Heart right ventricle (tissue), 16 donors: Measurements from ENCODE around the gene PDZD4. TPM values are rescaled to one million over a fixed set of nuclear protein-coding genes. Genes with fewer than 3 reads are reported as not detected.

Experiments used
- ATAC-seq, 8 donors: fragments of 200-7000 bp; cut with Tn5 transposase; one replicate each; pipeline ENCODE4 v1.9.1; 2020; ENCODE audit warnings: mild to moderate bottlenecking in 8 of 8, moderate library complexity in 8 of 8, moderate number of reproducible peaks in 1 of 8
- DNase-seq, 2 donors: peaks; one replicate each; pipeline ENCODE4 v3.0.0-alpha.2; 2020
- H3K27ac ChIP-seq, 10 donors: fragments of 200-600 bp; sonication (generic) in 2 of 10; one replicate each; pipeline versions ENCODE4 v1.5.0 to v1.8.0; 2020 to 2022; ENCODE audit warnings: mild to moderate bottlenecking in 3 of 10
- H3K27me3 ChIP-seq, 7 donors: fragments of 200-600 bp; one replicate each; pipeline ENCODE4 v1.8.0; 2021 to 2022; ENCODE audit warnings: mild to moderate bottlenecking in 2 of 7
- H3K36me3 ChIP-seq, 9 donors: fragments of 200-600 bp; sonication (generic) in 1 of 9; one replicate each; pipeline versions ENCODE4 v1.5.0 to v1.8.0; 2020 to 2022; ENCODE audit warnings: mild to moderate bottlenecking in 2 of 9
- H3K4me1 ChIP-seq, 9 donors: fragments of 200-600 bp; sonication (generic) in 1 of 9; one replicate each; pipeline versions ENCODE4 v1.5.0 to v1.8.0; 2020 to 2022; ENCODE audit warnings: mild to moderate bottlenecking in 4 of 9
- H3K4me3 ChIP-seq, 10 donors: fragments of 200-600 bp; sonication (generic) in 2 of 10; one replicate each; pipeline versions ENCODE4 v1.5.0 to v1.8.0; 2020 to 2022; ENCODE audit warnings: mild to moderate bottlenecking in 7 of 10, moderate library complexity in 2 of 10
- H3K9me3 ChIP-seq, 11 donors: fragments of 200-600 bp in 10 of 11; sonication (generic) in 2 of 11; one replicate each; pipeline versions ENCODE4 v1.5.0 to v1.8.0; 2013 to 2022; ENCODE audit warnings: mild to moderate bottlenecking in 2 of 11, control low read depth in 1 of 11, moderate library complexity in 1 of 11
- WGBS, 2 donors: extraction: QIAGEN DNeasy Blood & Tissue Kit; methylation state at CpG; one replicate each; pipeline ENCODE4 v1.1.7; 2013; ENCODE audit warnings: inconsistent platforms in 1 of 2; 5-methylcytosine and 5-hydroxymethylcytosine counted together
- intact Hi-C, 10 donors: fragments of 100-400 bp; cut with DNase I; formaldehyde crosslinking; loops; one replicate each; pipeline versions ENCODE4 v1.11.1 to v1.14.2; 2022
- polyA plus RNA-seq, 2 donors: library from polyadenylated mRNA; stranded (reverse); fragments of 200-250 nt; gene quantifications; one replicate each; pipeline ENCODE4 v1.2.3, GENCODE V29; 2013
- total RNA-seq, 10 donors: library from RNA; stranded (reverse); fragmentation: NEBNext Ultra II Directional in 3 of 10; extraction: Animal tissue kit (Norgen Biotek cat#: 25700) in 3 of 10; gene quantifications; one replicate each; pipeline versions ENCODE4 v1.2.1 to v1.2.4, GENCODE V29; 2021 to 2023
- TF ChIP-seq, protein P1 (sequence below), 9 donors: fragments of 200-600 bp; sonication (generic) in 2 of 9; IDR thresholded peaks; one replicate each; pipeline versions ENCODE4 v1.5.0 to v1.8.0; 2021 to 2022; ENCODE audit warnings: antibody characterized with exemption in 9 of 9, mild to moderate bottlenecking in 5 of 9, moderate library complexity in 1 of 9
- donor health status: Arrhythmogenic right ventricular cardiomyopathy.
- donor health status: ischemic (EF 13 %, LVEDD 7.1; RV severe dilation, severe dysfunction).
- donor health status: healthy with polysubstance abuse.
- donor health status: DM: no; HTN: yes; CAD: no.
- donor health status: DM: no; HTN: no; CAD: no.
- donor health status: ischemic (EF 25% LVEDD 6.9; RV normal size, moderate dysfunction).
- donor health status: ischemic (EF 25% LVEDD 5.7; RV mildly dilated, moderate dysfunction).
- donor health status: healthy.
- donor health status: DM: yes; HTN: yes; CAD: no.
- donor health status: Ischemic cardiomyopathy.
- donor health status: ischemic (EF 35%, LVEDD 5.7; RV mildly dilated, moderate dysfunction).
- donor health status: nonischemic (EF 11% LVEDD 7.7; RV severe dilation, severe dysfunction).
- donor health status: DM: yes; HTN: yes; CAD: no.
- donor health status: PGD.
- donor health status: ischemic (EF 29% LVEDD 5.4; RV normal size, mild dysfunction).
- donor health status: nonischemic (EF 23%, LVEDD 6.1; RV moderate dilation, normal function).

The PDZD4 gene
- total and polyA plus RNA-seq, 12 donors: 1.2 to 4.5 (median 2.3) TPM

DNA sequence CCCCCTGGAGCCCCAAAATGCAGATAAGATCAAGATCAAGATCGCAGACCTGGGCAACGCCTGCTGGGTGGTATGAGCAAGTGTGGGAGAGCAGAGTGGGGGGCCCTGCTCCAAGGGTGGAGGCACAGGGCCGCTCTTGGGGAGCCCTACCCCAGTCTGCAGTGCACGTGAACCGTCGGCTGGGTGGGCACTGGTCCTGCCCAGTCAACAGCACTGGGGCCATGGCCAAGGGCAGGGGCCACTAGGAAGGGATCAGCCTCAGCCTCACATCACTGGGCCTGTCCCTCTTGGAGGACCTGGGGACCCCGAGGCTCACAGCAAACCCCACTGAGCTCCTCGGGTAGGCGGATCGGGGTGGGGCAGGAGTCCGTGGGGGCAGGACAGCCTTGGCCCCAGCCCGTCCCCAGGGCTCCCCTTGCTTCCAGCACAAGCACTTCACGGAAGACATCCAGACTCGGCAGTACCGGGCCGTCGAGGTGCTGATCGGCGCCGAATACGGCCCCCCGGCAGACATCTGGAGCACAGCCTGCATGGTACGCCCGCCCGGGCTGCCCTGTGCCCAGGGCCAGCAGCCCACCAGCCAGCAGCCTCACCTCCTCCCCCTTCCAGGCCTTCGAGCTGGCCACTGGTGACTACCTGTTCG lies 45.9 kb downstream of the PDZD4 start:
- Histone ChIP-seq H3K27ac (no peak overlapping the region), H3K36me3 (peaks cover 0 to 56% (median 0%) of the 10 kb centered on the region in 9 donors), H3K27me3 (peaks cover 0 to 24% (median 0%) of the 10 kb centered on the region in 7 donors), H3K4me1 (peaks cover 0 to 31% (median 6%) of the 10 kb centered on the region in 9 donors), H3K4me3 (no peak overlapping the region), H3K9me3 (no peaks in the 10 kb centered on the region)
- intact Hi-C loops: no loop called here
- WGBS, 2 donors: 91 to 93% methylated on average over 23 to 27 of the region's 27 CpGs
- no peak for ATAC-seq
- DNase-seq: no peak
- TF ChIP-seq, protein P1, sequence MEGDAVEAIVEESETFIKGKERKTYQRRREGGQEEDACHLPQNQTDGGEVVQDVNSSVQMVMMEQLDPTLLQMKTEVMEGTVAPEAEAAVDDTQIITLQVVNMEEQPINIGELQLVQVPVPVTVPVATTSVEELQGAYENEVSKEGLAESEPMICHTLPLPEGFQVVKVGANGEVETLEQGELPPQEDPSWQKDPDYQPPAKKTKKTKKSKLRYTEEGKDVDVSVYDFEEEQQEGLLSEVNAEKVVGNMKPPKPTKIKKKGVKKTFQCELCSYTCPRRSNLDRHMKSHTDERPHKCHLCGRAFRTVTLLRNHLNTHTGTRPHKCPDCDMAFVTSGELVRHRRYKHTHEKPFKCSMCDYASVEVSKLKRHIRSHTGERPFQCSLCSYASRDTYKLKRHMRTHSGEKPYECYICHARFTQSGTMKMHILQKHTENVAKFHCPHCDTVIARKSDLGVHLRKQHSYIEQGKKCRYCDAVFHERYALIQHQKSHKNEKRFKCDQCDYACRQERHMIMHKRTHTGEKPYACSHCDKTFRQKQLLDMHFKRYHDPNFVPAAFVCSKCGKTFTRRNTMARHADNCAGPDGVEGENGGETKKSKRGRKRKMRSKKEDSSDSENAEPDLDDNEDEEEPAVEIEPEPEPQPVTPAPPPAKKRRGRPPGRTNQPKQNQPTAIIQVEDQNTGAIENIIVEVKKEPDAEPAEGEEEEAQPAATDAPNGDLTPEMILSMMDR (IDR thresholded peaks at IDR 0.05): no peak

- Histone ChIP-seq H3K27me3 (peaks cover 0 to 24% (median 0%) of the 10 kb centered on the region in 7 donors), H3K4me3 (no peak overlapping the region), H3K27ac (no peak overlapping the region), H3K9me3 (no peaks in the 10 kb centered on the region), H3K36me3 (peaks cover 0 to 46% (median 0%) of the 10 kb centered on the region in 9 donors), H3K4me1 (peaks cover 0 to 31% (median 6%) of the 10 kb centered on the region in 9 donors)
- 63 to 69% methylated on average over 21 to 24 of the region's 24 CpGs for WGBS, 2 donors
- intact Hi-C loops: no loop called here
- TF ChIP-seq, protein P1 (IDR thresholded peaks at IDR 0.05): no peak
- DNase-seq: no peak
- ATAC-seq: no peak
These were observed 46.8 kb downstream of the PDZD4 start for GRCh38 chrX:153783378-153784013.

- Histone ChIP-seq H3K4me1 (peaks cover 0 to 31% (median 6%) of the 10 kb centered on the region in 9 donors), H3K27me3 (peaks cover 0 to 24% (median 0%) of the 10 kb centered on the region in 7 donors), H3K27ac (no peak overlapping the region), H3K4me3 (no peak overlapping the region), H3K36me3 (peaks cover 0 to 41% (median 0%) of the 10 kb centered on the region in 9 donors), H3K9me3 (no peaks in the 10 kb centered on the region)
- intact Hi-C loops: no loop called here
- TF ChIP-seq, protein P1 (IDR thresholded peaks at IDR 0.05): no peak
- DNase-seq (no peak), ATAC-seq (no peak)
- WGBS, 2 donors: 94 to 98% methylated on average over 12 to 14 of the region's 14 CpGs
These were observed 47.5 kb downstream of the PDZD4 start for GRCh38 chrX:153782871-153783270.

DNA sequence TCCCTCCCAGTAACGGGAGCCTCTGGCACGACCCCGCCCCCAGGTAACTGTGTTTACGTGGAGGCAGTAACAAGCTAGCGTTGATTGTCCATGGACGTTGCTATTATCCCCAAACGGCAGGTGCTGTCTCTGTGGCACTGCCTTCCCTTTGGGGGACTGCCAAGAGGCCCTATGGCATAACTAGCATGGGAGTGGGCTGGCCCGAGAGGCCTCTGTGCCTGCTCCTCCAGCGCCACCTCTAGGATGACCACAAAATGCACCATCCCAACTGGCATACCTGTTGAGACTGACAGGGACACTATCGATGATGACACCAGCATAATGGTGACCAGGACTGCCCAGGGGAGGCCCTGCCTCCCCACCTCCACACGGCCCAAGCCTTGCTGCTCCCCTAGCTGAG lies 48.0 kb downstream of the PDZD4 start:
- WGBS, 2 donors: 51 to 58% methylated on average over 10 of the region's 11 CpGs
- Histone ChIP-seq H3K27ac (peak overlapping the region in 3 of 10 donors; percentile 78 to 88 (median 81)), H3K4me3 (peak overlapping the region in 1 of 10 donors; percentile 49), H3K36me3 (peaks cover 0 to 36% (median 0%) of the 10 kb centered on the region in 9 donors), H3K9me3 (no peaks in the 10 kb centered on the region), H3K4me1 (peaks cover 0 to 31% (median 6%) of the 10 kb centered on the region in 9 donors), H3K27me3 (peaks cover 0 to 24% (median 0%) of the 10 kb centered on the region in 7 donors)
- TF ChIP-seq, protein P1 (IDR thresholded peaks at IDR 0.05): no peak
- ATAC-seq (peak in 1 of 8 donors; percentile 16), DNase-seq (no peak)
- intact Hi-C loops: no loop called here
